SK-N-SH (cell line): ENCODE results near the gene LCNL1. TPM values are rescaled to one million over a fixed set of nuclear protein-coding genes. Genes with fewer than 3 reads are reported as not detected.

Experiments used
- CTCF ChIA-PET: fragments of 300-600, 350-600 bp; formaldehyde crosslinking; extraction: SDS; loops from one replicate; lab custom pipeline; 2021; lab: Yijun Ruan, JAX
- POLR2A ChIA-PET: fragments of 350-600 bp; sonication (Branson Sonifier 250); formaldehyde crosslinking; extraction: SDS; loops from one replicate; lab custom pipeline; 2020; ENCODE audit warnings: antibody characterized with exemption, inconsistent platforms; lab: Yijun Ruan, JAX
- DNase-seq: peaks from one replicate; pipeline ENCODE4 v3.0.0; 2012
- H2AFZ ChIP-seq: fragments of 200-600 bp; sonication (generic); 2 replicates; pipeline ENCODE4 v1.8.1; 2016; ENCODE audit warnings: antibody characterized with exemption, mild to moderate bottlenecking, low read depth
- H3F3A ChIP-seq: fragments of 200-600 bp; sonication (generic); replicated peaks from 2 replicates; pipeline ENCODE3; 2016; ENCODE audit warnings: antibody characterized with exemption, mild to moderate bottlenecking; ENCODE audit not compliant: insufficient read depth
- H3K27ac ChIP-seq, 2 experiments: fragments of 200-500 bp in 1 of 2; fragments of 200-600 bp in 1 of 2; sonication (Bioruptor generic) in 1 of 2; sonication (generic), shearing (Covaris generic) in 1 of 2; 2 replicates each; pipeline versions ENCODE4 v1.5.1 to v1.6.1; 2014 to 2016; ENCODE audit warnings: low read depth in 2 of 2, inconsistent platforms in 1 of 2, low read length in 1 of 2, mild to moderate bottlenecking in 1 of 2, mixed read lengths in 1 of 2
- H3K27me3 ChIP-seq: fragments of 200-600 bp; sonication (generic), shearing (Covaris generic); 2 replicates; pipeline ENCODE4 v1.6.1; 2016; ENCODE audit warnings: mixed run types; ENCODE audit not compliant: insufficient read depth
- H3K36me3 ChIP-seq, 2 experiments: fragments of 200-500 bp in 1 of 2; fragments of 200-600 bp in 1 of 2; sonication (Bioruptor generic) in 1 of 2; sonication (generic) in 1 of 2; replicated peaks in 1 of 2; 2 replicates each; pipeline versions ENCODE3 to v1.5.1; 2014 to 2016; ENCODE audit warnings: low read length in 1 of 2, mild to moderate bottlenecking in 1 of 2; ENCODE audit not compliant: insufficient read depth in 2 of 2, control insufficient read depth in 1 of 2
- H3K4me1 ChIP-seq, 2 experiments: fragments of 200-500 bp in 1 of 2; fragments of 200-600 bp in 1 of 2; sonication (Bioruptor generic) in 1 of 2; sonication (generic), shearing (Covaris generic) in 1 of 2; 2 replicates each; pipeline versions ENCODE4 v1.5.1 to v1.6.1; 2014 to 2016; ENCODE audit warnings: low read depth in 1 of 2, low read length in 1 of 2, mixed run types in 1 of 2; ENCODE audit not compliant: insufficient read depth in 2 of 2, control insufficient read depth in 1 of 2
- H3K4me2 ChIP-seq: fragments of 200-600 bp; sonication (generic), shearing (Covaris generic); 2 replicates; pipeline ENCODE4 v1.6.1; 2017; ENCODE audit warnings: mixed run types
- H3K4me3 ChIP-seq, 2 experiments: fragments of 200-500 bp in 1 of 2; fragments of 200-600 bp in 1 of 2; sonication (Bioruptor generic) in 1 of 2; sonication (generic), shearing (Covaris generic) in 1 of 2; 2 replicates each; pipeline versions ENCODE4 v1.5.1 to v1.8.1; 2014 to 2016; ENCODE audit warnings: low read depth in 2 of 2, inconsistent platforms in 1 of 2, low read length in 1 of 2, mild to moderate bottlenecking in 1 of 2, mixed read lengths in 1 of 2, moderate library complexity in 1 of 2
- H3K79me2 ChIP-seq: fragments of 200-600 bp; sonication (generic); 2 replicates; pipeline ENCODE4 v1.8.1; 2017; ENCODE audit warnings: mild to moderate bottlenecking; ENCODE audit not compliant: insufficient read depth
- H3K9ac ChIP-seq: fragments of 200-600 bp; sonication (generic); 2 replicates; pipeline ENCODE4 v1.6.1; 2017; ENCODE audit warnings: mixed run types
- H3K9me2 ChIP-seq: fragments of 200-600 bp; sonication (generic); 2 replicates; pipeline ENCODE4 v1.6.1; 2017; ENCODE audit warnings: mixed run types
- H3K9me3 ChIP-seq: fragments of 200-600 bp; sonication (generic); 2 replicates; pipeline ENCODE4 v1.6.1; 2017; ENCODE audit warnings: mixed run types, mild to moderate bottlenecking, moderate library complexity
- H4K20me1 ChIP-seq: fragments of 200-600 bp; sonication (generic); 2 replicates; pipeline ENCODE4 v1.6.1; 2017; ENCODE audit warnings: mild to moderate bottlenecking, mixed run types; ENCODE audit not compliant: insufficient read depth
- CHD2 ChIP-seq: fragments of 150-350 bp; IDR thresholded peaks from 2 replicates; pipeline ENCODE4 v1.6.1; 2018; ENCODE audit warnings: low read length; ENCODE audit not compliant: partially characterized antibody
- EP300 ChIP-seq, 2 experiments: IDR thresholded peaks; 2 replicates each; pipeline versions ENCODE4 v1.4.0 to v1.6.1; 2012; ENCODE audit warnings: borderline replicate concordance in 1 of 2, low read depth in 1 of 2, low read length in 1 of 2
- EZH2phosphoT487 ChIP-seq: fragments of 200-600 bp; sonication (generic); IDR thresholded peaks from 2 replicates; pipeline ENCODE4 v1.6.1; 2017; ENCODE audit warnings: low read depth, mixed run types, mild to moderate bottlenecking, antibody characterized with exemption, moderate library complexity, borderline replicate concordance
- FOSL2 ChIP-seq: IDR thresholded peaks from 2 replicates; pipeline ENCODE4 v1.4.0; 2012; ENCODE audit warnings: low read depth, mild to moderate bottlenecking, moderate library complexity, borderline replicate concordance
- FOXM1 ChIP-seq: IDR thresholded peaks from 2 replicates; pipeline ENCODE4 v1.4.0; 2012; ENCODE audit warnings: low read depth, mild to moderate bottlenecking
- GATA2 ChIP-seq: sonication (generic); formaldehyde crosslinking; IDR thresholded peaks from 2 replicates; pipeline ENCODE4 v1.5.0; 2020; ENCODE audit warnings: mild to moderate bottlenecking, missing genetic modification reagents
- JUND ChIP-seq: IDR thresholded peaks from 2 replicates; pipeline ENCODE4 v1.4.0; 2012
- MEF2A ChIP-seq: IDR thresholded peaks from 2 replicates; pipeline ENCODE4 v1.4.0; 2012; ENCODE audit warnings: low read depth, borderline replicate concordance
- MXI1 ChIP-seq: IDR thresholded peaks from 2 replicates; pipeline ENCODE4 v1.6.1; 2012; ENCODE audit warnings: mild to moderate bottlenecking, low read depth, low read length, improper control_type of control experiment
- NFIC ChIP-seq: IDR thresholded peaks from 2 replicates; pipeline ENCODE4 v1.4.0; 2012; ENCODE audit warnings: borderline replicate concordance
- RAD21 ChIP-seq: IDR thresholded peaks from 2 replicates; pipeline ENCODE4 v1.6.1; 2012; ENCODE audit warnings: mild to moderate bottlenecking, low read length
- RXRA ChIP-seq: IDR thresholded peaks from 2 replicates; pipeline ENCODE4 v1.4.0; 2012; ENCODE audit warnings: low read depth, mild to moderate bottlenecking, borderline replicate concordance
- TEAD4 ChIP-seq: IDR thresholded peaks from 2 replicates; pipeline ENCODE4 v1.4.0; 2012; ENCODE audit warnings: mild to moderate bottlenecking, borderline replicate concordance; ENCODE audit not compliant: insufficient read depth
- WGBS: methylation state at CpG from one replicate; pipeline ENCODE4 v1.1.6; 2017; ENCODE audit warnings: low lambda C conversion rate; 5-methylcytosine and 5-hydroxymethylcytosine counted together
- polyA plus RNA-seq, 3 experiments: library from polyadenylated mRNA; depleted of rRNA; stranded (reverse); fragments of >200 nt; gene quantifications; 2 replicates each; pipeline ENCODE4 v1.2.3, GENCODE V29; 2012
- TF ChIP-seq, protein P1 (sequence below): IDR thresholded peaks from 2 replicates; pipeline ENCODE4 v1.4.0; 2012; ENCODE audit warnings: low read depth
- TF ChIP-seq, protein P2 (sequence below): fragments of 200-600 bp; sonication (generic); IDR thresholded peaks from 2 replicates; pipeline ENCODE4 v1.6.1; 2017; ENCODE audit warnings: antibody characterized with exemption, mild to moderate bottlenecking, moderate library complexity
- TF ChIP-seq, protein P3 (sequence below): fragments of 150-350 bp; IDR thresholded peaks from 2 replicates; pipeline ENCODE4 v1.6.1; 2017; ENCODE audit warnings: antibody characterized with exemption, low read length, low read depth, borderline replicate concordance
- TF ChIP-seq, protein P4 (sequence below): IDR thresholded peaks from 2 replicates; pipeline ENCODE4 v1.4.0; 2012; ENCODE audit warnings: low read depth, borderline replicate concordance

LCNL1 gene
- polyA plus RNA-seq, 1 of the 3 experiments (the other 2 are of a cell fraction): not detected

GRCh38 chr9:137007108-137007815, 24.5 kb downstream of the LCNL1 start:
- ChIA-PET CTCF (interaction anchor here (0.6 to 3.1 kb wide), 6 partner anchors 13 to 61 kb away, joined by 3 to 16 read pairs (median 3); partner anchors contain the start of gene ABCA2), POLR2A (interaction anchor here (1.1 kb wide), 1 partner anchor 11 kb away, joined by 3 read pairs; the partner anchor contains the start of gene CLIC3)
- H3F3A ChIP-seq: no peaks in the 10 kb centered on the region
- no peaks in the 10 kb centered on the region for H3K9me3 ChIP-seq
- no peak for DNase-seq
- H3K9ac ChIP-seq: no peak overlapping the region
- H3K27ac ChIP-seq: no peak overlapping the region; a peak in 1 of 4 replicates
- WGBS: 82% methylated on average over 28 of the region's 30 CpGs
- H4K20me1 ChIP-seq: no peaks in the 10 kb centered on the region
- peaks cover 0 to 7% of the 10 kb centered on the region in 2 experiments for H3K36me3 ChIP-seq
- H3K4me3 ChIP-seq: no peak overlapping the region
- H3K27me3 ChIP-seq: no peaks in the 10 kb centered on the region
- TF ChIP-seq MEF2A: no peak
- TF ChIP-seq MXI1: no peak
- TF ChIP-seq TEAD4: no peak
- TF ChIP-seq, protein P1, sequence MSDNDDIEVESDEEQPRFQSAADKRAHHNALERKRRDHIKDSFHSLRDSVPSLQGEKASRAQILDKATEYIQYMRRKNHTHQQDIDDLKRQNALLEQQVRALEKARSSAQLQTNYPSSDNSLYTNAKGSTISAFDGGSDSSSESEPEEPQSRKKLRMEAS: no peak
- TF ChIP-seq, protein P2, sequence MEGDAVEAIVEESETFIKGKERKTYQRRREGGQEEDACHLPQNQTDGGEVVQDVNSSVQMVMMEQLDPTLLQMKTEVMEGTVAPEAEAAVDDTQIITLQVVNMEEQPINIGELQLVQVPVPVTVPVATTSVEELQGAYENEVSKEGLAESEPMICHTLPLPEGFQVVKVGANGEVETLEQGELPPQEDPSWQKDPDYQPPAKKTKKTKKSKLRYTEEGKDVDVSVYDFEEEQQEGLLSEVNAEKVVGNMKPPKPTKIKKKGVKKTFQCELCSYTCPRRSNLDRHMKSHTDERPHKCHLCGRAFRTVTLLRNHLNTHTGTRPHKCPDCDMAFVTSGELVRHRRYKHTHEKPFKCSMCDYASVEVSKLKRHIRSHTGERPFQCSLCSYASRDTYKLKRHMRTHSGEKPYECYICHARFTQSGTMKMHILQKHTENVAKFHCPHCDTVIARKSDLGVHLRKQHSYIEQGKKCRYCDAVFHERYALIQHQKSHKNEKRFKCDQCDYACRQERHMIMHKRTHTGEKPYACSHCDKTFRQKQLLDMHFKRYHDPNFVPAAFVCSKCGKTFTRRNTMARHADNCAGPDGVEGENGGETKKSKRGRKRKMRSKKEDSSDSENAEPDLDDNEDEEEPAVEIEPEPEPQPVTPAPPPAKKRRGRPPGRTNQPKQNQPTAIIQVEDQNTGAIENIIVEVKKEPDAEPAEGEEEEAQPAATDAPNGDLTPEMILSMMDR: no peak
- TF ChIP-seq NFIC: no peak
- TF ChIP-seq EZH2phosphoT487: no peak
- TF ChIP-seq RXRA: no peak
- TF ChIP-seq RAD21: no peak
- TF ChIP-seq CHD2: no peak
- TF ChIP-seq FOSL2: no peak
- TF ChIP-seq EP300 (IDR thresholded peaks at IDR 0.05; ENCODE audit: borderline replicate concordance in 1 of 2, low read depth in 1 of 2, low read length in 1 of 2): no peak
- TF ChIP-seq, protein P3, sequence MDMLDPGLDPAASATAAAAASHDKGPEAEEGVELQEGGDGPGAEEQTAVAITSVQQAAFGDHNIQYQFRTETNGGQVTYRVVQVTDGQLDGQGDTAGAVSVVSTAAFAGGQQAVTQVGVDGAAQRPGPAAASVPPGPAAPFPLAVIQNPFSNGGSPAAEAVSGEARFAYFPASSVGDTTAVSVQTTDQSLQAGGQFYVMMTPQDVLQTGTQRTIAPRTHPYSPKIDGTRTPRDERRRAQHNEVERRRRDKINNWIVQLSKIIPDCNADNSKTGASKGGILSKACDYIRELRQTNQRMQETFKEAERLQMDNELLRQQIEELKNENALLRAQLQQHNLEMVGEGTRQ: no peak
- no peak for TF ChIP-seq JUND
- TF ChIP-seq GATA2: no peak
- TF ChIP-seq, protein P4, sequence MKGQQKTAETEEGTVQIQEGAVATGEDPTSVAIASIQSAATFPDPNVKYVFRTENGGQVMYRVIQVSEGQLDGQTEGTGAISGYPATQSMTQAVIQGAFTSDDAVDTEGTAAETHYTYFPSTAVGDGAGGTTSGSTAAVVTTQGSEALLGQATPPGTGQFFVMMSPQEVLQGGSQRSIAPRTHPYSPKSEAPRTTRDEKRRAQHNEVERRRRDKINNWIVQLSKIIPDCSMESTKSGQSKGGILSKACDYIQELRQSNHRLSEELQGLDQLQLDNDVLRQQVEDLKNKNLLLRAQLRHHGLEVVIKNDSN: no peak
- TF ChIP-seq FOXM1: no peak
- H3K4me2 ChIP-seq: no peak overlapping the region
- no peaks in the 10 kb centered on the region for H3K79me2 ChIP-seq
- H3K9me2 ChIP-seq: no peaks in the 10 kb centered on the region
- H2AFZ ChIP-seq: no peak overlapping the region
- H3K4me1 ChIP-seq: no peaks in the 10 kb centered on the region
